HG03064 (cell line): ENCODE measurements around the gene ANKRD10.

Experiments used
- ATAC-seq: cut with Tn5 transposase; IDR thresholded peaks from one replicate; pipeline ENCODE4 v1.9.1; 2021; ENCODE audit warnings: low read depth; ENCODE audit not compliant: unreplicated experiment

The ANKRD10 gene

GRCh38 chr13:110916301-110917142, 1.7 kb upstream of the ANKRD10 start:
- ATAC-seq = no peak

- ATAC-seq = no peak
Measured at GRCh38 chr13:110915874-110916206, 971 bp upstream of the ANKRD10 start.

- peak; percentile 34 for ATAC-seq
Measured at GRCh38 chr13:110914331-110915056, 375 bp downstream of the ANKRD10 start.

- peak; percentile 14 for ATAC-seq
Measured at GRCh38 chr13:110914081-110914330, 863 bp downstream of the ANKRD10 start.

DNA sequence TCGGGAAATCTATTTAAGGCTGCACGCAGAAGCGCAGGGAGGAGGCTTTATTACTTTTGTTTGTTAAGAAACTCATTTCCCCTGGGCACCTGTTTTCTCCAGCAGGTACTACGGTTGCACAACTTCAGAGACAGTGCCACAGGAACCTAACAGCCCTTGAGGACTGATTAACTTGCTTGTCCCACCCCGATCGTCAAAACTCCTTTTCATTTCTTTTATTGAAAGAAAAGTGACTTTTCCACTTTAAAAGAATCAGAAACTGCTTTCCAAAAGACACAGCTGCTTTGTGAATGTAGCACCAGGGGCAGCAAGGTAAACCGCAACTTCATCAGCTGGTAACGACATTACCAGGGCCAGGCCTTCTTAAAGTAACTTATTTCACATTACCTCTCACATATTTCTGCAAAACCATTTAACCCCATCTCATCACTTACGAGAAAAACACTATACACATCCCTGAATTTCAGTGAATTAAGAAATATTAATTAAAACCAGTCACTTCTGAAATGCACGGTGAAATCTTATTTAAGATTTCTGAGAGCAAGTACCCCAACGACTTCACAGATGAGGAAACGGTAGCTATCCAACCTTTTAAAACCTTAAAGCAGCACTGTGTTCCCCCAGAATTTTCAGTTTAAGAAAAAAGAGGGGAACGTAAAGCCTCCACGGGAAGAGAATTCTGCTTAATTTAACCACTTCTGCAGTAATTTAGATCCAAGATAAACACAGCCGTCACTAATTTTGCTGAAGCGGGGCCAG, 1.4 kb downstream of the ANKRD10 start:
- no peak for ATAC-seq

DNA sequence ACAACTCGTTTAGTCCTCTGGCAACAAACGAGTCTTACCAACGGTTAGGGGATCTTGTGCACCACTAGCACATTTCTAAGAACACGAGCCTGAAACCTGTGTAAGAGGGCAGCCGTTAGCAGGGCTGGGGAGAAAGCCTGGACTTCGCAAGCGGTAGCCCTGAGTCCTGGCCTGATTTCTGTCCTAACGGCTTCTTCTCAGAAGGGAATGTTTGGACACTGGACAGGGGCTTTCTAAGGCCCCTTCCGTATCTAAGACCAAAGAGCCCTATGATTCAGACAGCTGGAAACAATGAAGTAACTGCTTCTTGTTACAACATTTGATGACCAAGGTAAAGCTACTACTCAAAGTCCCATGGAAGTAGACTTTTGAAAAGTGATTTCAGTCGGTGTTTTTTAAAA, 2.2 kb downstream of the ANKRD10 start:
- ATAC-seq = no peak

DNA sequence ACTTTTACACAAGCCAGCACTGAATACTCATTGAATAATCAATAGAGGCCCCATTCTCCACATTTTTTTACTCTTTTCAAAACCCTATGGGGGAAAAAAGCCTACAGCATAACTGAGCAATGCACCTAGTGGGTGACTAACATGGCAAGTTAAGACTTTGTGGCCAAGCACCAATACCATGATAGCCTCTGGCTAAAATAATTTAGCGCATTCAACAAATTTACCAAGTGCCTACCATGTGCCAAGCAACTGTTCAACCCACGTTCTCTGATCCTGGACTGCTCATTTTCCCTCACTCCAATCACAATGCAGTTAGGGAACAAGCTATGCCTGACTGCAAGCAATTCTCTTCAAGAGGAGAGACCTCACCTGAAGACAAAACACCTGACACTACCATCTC, 3.0 kb downstream of the ANKRD10 start:
- no peak for ATAC-seq

- ATAC-seq = no peak
Measured at GRCh38 chr13:110910013-110910890, 4.6 kb downstream of the ANKRD10 start.

- ATAC-seq = no peak
Measured at GRCh38 chr13:110907951-110908898, 6.6 kb downstream of the ANKRD10 start.

DNA sequence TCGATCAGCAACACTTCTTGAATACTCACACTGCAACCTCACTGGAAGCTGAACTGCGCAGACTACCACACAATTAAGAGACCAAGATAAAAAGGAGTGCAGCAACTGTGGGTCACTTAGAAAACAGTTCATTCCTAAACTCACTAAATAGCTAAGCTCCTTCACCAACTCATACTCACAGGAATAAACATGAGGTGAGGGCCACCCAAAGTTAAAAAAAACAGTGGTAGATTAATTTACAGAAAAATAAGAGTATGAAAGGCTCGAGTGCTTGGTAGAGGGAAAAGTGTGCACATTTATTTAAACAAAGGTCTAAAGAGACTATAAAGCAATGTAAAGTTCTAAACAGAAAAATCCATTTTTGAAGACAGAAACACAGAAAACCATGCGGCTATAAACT, 7.6 kb downstream of the ANKRD10 start:
- no peak for ATAC-seq

DNA sequence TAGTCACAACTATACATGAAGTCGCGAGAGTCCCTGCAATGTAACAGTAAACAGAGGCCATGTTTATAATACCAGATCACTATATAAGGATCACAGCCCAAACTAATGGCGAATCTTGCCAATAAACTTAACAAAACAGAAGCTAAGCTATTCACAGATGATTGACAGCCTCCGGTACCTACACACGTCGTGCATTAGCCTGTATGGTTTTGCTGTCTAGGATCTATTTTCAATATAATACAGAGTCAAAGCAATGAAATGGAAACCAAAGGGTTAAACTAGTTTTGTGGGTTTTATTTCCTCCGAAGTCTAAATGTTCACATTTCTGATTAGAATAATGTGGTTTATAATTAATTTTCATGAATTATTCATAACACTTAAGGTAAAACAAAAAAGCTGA, 10.1 kb downstream of the ANKRD10 start:
- ATAC-seq = no peak

GRCh38 chr13:110902370-110902769, 12.5 kb downstream of the ANKRD10 start:
- no peak for ATAC-seq

- ATAC-seq = no peak
Measured at GRCh38 chr13:110897521-110897920, 17.3 kb downstream of the ANKRD10 start.

GRCh38 chr13:110897014-110897413, 17.9 kb downstream of the ANKRD10 start:
- ATAC-seq = no peak

- no peak for ATAC-seq
Measured at GRCh38 chr13:110894086-110894485, 20.8 kb downstream of the ANKRD10 start.

DNA sequence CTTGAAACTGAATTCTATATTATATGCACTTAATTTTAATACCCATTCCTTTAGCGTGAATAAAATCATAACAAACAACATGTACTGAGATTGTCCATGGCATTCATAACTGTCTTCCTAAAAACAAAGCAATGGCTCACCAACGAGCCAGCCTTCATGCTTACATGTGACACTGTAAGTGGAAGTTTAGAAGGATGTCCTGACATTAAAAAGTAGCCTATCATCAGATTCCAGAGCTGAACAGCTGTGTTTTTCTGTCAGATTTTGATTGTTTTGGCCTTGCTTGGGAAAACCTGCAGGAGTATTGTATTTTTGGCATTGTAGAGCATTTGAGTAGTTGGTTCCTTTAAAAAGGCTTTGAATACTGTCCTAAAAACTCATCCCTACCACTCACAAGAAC, 21.3 kb downstream of the ANKRD10 start:
- ATAC-seq = no peak

DNA sequence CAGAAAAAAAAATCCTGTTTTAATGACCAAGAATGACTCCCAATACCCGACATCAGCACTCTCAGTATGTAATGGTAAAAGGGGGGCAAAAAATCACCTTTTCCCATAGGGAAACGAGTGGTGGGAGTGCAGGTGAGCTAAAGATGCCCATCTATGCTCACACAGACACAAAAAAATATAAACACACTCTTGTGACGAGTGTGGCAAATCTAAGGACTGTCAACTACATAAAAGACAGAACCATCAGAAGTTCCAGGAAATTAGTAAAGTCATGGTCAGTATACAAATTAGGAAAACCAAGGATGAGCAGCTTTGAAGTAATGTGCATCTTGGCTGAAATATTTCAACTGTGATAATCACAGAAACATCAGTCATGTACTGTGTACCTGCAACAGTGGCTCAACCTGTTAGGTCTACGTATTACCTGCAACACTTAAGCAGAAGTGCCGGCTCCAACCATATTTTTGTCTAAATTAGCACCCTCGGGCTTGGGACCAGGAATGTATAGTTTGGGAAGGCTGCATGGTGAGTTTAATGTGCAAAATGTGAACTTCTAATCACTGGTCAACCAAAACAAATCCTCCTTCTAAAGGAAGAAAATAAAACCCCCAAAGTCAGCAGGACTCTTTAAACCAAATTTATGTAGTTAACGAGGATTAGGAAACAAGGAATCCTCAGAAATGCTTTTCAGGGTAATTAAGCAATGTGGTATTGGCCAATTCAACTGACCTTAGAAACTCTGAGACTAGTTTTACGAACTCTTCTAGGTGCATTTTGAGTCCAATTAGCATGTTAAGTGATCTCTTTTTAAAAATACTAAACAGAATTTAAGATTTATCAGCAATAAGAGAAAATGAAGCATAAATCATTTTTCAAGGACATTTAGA, 24.3 kb downstream of the ANKRD10 start:
- ATAC-seq = no peak

GRCh38 chr13:110888390-110888789, 26.5 kb downstream of the ANKRD10 start:
- ATAC-seq = no peak
